COR-L47 (cell line): ENCODE measurements around the gene SERTAD1.
A peak's percentile ranks its signal among the peaks of the same experiment; 100 is the strongest.
"Not testable (repeated sequence)": the region's sequence is repeated elsewhere in the genome, so short reads cannot be mapped to it uniquely, and the experiment has no call there.

Source experiments
- DNase-seq: peaks from one replicate; lab custom pipeline; 2025; lab: John Stamatoyannopoulos, UW

Gene SERTAD1

GRCh38 chr19:40450664-40451063 lies 24.9 kb upstream of the SERTAD1 start:
- DNase-seq, result no peak

- no peak for DNase-seq
Observed at GRCh38 chr19:40449506-40449905, 23.7 kb upstream of the SERTAD1 start.

GRCh38 chr19:40446263-40446784 lies 20.5 kb upstream of the SERTAD1 start:
- DNase-seq, result no peak

- DNase-seq, result no peak
Observed at GRCh38 chr19:40445780-40446262, 20.0 kb upstream of the SERTAD1 start.

GRCh38 chr19:40444825-40445312 lies 19.1 kb upstream of the SERTAD1 start:
- DNase-seq, result no peak

- DNase-seq, result peak; percentile 97
Observed at GRCh38 chr19:40444000-40444824, 18.4 kb upstream of the SERTAD1 start, which contains the start of gene SERTAD3. Gene SERTAD3, minus strand, starts transcription at chr19:40444335. Its CDS starts 2,255 bp downstream, at chr19:40442080.

GRCh38 chr19:40443131-40443999 lies 17.6 kb upstream of the SERTAD1 start:
- peak; percentile 100 for DNase-seq

GRCh38 chr19:40442328-40443130 lies 16.7 kb upstream of the SERTAD1 start:
- no peak for DNase-seq

GRCh38 chr19:40441719-40442253 lies 16.0 kb upstream of the SERTAD1 start:
- no peak for DNase-seq

- DNase-seq, result no peak
Observed at GRCh38 chr19:40438284-40438683, 12.5 kb upstream of the SERTAD1 start.

- peak; percentile 75 for DNase-seq
Observed at GRCh38 chr19:40433391-40434216, 7.8 kb upstream of the SERTAD1 start.

GRCh38 chr19:40432760-40433159 lies 7.0 kb upstream of the SERTAD1 start:
- not testable (repeated sequence) for DNase-seq

- DNase-seq, result no peak
Observed at GRCh38 chr19:40431698-40432097, 5.9 kb upstream of the SERTAD1 start.

GRCh38 chr19:40430242-40430641 lies 4.5 kb upstream of the SERTAD1 start:
- not testable (repeated sequence) for DNase-seq

GRCh38 chr19:40428197-40428596 lies 2.4 kb upstream of the SERTAD1 start:
- not testable (repeated sequence) for DNase-seq

- no peak for DNase-seq
Observed at GRCh38 chr19:40424637-40425449, 949 bp downstream of the SERTAD1 start.

GRCh38 chr19:40423938-40424337 lies 1.9 kb downstream of the SERTAD1 start:
- no peak for DNase-seq

- DNase-seq, result no peak
Observed at GRCh38 chr19:40422748-40423566, 2.8 kb downstream of the SERTAD1 start.
